HEK293 (cell line): Measurements from ENCODE around the gene IL1RL2.

Experiments
- EGR2 ChIP-seq: fragments of 450-650 bp; formaldehyde crosslinking; IDR thresholded peaks from 2 replicates; pipeline ENCODE4 v1.5.1; 2016; ENCODE audit warnings: low read depth, missing biosample characterization, missing genetic modification characterization
- TCF7L2 ChIP-seq: IDR thresholded peaks from 2 replicates; pipeline ENCODE4 v1.6.1; 2011; ENCODE audit warnings: low read depth, mild to moderate bottlenecking, inconsistent platforms, low read length, moderate library complexity, borderline replicate concordance
- ZNF19 ChIP-seq: fragments of 450-650 bp; formaldehyde crosslinking; IDR thresholded peaks from 2 replicates; pipeline ENCODE4; 2016; ENCODE audit warnings: missing biosample characterization, missing genetic modification characterization, low read depth
- ZNF274 ChIP-seq, 2 experiments: fragments of 200-500 bp in 1 of 2; fragments of 450-650 bp in 1 of 2; sonication (Bioruptor generic) in 1 of 2; formaldehyde crosslinking in 1 of 2; IDR thresholded peaks; 2 replicates each; pipeline versions ENCODE4 v1.5.1 to v1.6.1; 2014 to 2016; ENCODE audit warnings: borderline replicate concordance in 1 of 2, inconsistent platforms in 1 of 2, low read length in 1 of 2, missing biosample characterization in 1 of 2, missing genetic modification characterization in 1 of 2
- ZNF626 ChIP-seq: fragments of 450-650 bp; sonication (Bioruptor Pico); formaldehyde crosslinking; IDR thresholded peaks from 2 replicates; pipeline ENCODE4 v1.5.1; 2018; ENCODE audit warnings: missing biosample characterization, missing genetic modification characterization, inconsistent platforms
- ZNF677 ChIP-seq: fragments of 450-650 bp; IDR thresholded peaks from 2 replicates; pipeline ENCODE4 v1.5.0; 2018; ENCODE audit warnings: missing biosample characterization, mild to moderate bottlenecking, missing genetic modification characterization, moderate library complexity
- ZNF830 ChIP-seq: fragments of 450-650 bp; IDR thresholded peaks from 2 replicates; pipeline ENCODE4 v1.5.0; 2018; ENCODE audit warnings: missing biosample characterization, missing genetic modification characterization, low read depth, mild to moderate bottlenecking, moderate library complexity
- TF ChIP-seq, protein P1 (sequence below): fragments of 450-650 bp; formaldehyde crosslinking; IDR thresholded peaks from 2 replicates; pipeline ENCODE4 v1.5.1; 2016; ENCODE audit warnings: missing biosample characterization, missing genetic modification characterization
- TF ChIP-seq, protein P2 (sequence below): fragments of 450-650 bp; IDR thresholded peaks from 2 replicates; pipeline ENCODE4 v1.5.1; 2018; ENCODE audit warnings: missing biosample characterization, missing genetic modification characterization
- TF ChIP-seq, protein P3 (sequence below): fragments of 450-650 bp; formaldehyde crosslinking; IDR thresholded peaks from 2 replicates; pipeline ENCODE4 v1.5.1; 2016; ENCODE audit warnings: missing biosample characterization, missing genetic modification characterization

DNA sequence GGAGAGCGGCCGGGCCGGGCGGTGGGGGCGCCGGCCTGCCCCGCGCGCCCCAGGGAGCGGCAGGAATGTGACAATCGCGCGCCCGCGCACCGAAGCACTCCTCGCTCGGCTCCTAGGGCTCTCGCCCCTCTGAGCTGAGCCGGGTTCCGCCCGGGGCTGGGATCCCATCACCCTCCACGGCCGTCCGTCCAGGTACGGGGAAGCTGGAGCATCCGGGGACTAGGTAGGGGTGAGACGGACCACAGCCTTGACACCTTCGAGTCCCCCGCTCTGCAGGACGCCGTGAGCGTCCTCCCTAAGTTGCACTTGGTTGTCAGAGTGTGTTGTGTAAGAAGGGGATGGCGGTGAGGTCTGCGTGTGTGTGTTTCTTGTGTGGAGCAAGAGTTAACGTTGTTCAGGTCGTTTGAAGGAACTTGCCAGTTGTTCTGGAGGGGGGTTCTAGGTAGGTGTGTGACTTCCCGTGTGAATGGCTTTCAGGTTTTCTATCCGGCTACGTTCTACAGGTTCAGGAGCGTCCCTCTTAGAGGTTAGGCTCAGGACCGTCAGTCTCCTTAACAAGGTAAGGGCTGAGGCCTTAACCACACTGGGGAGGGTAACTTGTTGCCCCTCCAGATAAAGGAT is 43.9 kb upstream of the IL1RL2 start:
- TF ChIP-seq, protein P1, sequence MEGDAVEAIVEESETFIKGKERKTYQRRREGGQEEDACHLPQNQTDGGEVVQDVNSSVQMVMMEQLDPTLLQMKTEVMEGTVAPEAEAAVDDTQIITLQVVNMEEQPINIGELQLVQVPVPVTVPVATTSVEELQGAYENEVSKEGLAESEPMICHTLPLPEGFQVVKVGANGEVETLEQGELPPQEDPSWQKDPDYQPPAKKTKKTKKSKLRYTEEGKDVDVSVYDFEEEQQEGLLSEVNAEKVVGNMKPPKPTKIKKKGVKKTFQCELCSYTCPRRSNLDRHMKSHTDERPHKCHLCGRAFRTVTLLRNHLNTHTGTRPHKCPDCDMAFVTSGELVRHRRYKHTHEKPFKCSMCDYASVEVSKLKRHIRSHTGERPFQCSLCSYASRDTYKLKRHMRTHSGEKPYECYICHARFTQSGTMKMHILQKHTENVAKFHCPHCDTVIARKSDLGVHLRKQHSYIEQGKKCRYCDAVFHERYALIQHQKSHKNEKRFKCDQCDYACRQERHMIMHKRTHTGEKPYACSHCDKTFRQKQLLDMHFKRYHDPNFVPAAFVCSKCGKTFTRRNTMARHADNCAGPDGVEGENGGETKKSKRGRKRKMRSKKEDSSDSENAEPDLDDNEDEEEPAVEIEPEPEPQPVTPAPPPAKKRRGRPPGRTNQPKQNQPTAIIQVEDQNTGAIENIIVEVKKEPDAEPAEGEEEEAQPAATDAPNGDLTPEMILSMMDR (tag by site-specific recombination), result no peak
- TF ChIP-seq EGR2 (tag by site-specific recombination), result no peak
- no peak for TF ChIP-seq TCF7L2
- no peak for TF ChIP-seq ZNF274 (IDR thresholded peaks at IDR 0.05; ENCODE audit: low read length)
- no peak for TF ChIP-seq ZNF274 (tag by site-specific recombination; IDR thresholded peaks at IDR 0.05; ENCODE audit: borderline replicate concordance)
- TF ChIP-seq ZNF626 (tag by site-specific recombination), result no peak
- TF ChIP-seq, protein P2, sequence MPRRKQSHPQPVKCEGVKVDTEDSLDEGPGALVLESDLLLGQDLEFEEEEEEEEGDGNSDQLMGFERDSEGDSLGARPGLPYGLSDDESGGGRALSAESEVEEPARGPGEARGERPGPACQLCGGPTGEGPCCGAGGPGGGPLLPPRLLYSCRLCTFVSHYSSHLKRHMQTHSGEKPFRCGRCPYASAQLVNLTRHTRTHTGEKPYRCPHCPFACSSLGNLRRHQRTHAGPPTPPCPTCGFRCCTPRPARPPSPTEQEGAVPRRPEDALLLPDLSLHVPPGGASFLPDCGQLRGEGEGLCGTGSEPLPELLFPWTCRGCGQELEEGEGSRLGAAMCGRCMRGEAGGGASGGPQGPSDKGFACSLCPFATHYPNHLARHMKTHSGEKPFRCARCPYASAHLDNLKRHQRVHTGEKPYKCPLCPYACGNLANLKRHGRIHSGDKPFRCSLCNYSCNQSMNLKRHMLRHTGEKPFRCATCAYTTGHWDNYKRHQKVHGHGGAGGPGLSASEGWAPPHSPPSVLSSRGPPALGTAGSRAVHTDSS (tag by site-specific recombination), result no peak
- TF ChIP-seq ZNF677 (tag by site-specific recombination), result no peak
- TF ChIP-seq ZNF830, result no peak
- TF ChIP-seq, protein P3, sequence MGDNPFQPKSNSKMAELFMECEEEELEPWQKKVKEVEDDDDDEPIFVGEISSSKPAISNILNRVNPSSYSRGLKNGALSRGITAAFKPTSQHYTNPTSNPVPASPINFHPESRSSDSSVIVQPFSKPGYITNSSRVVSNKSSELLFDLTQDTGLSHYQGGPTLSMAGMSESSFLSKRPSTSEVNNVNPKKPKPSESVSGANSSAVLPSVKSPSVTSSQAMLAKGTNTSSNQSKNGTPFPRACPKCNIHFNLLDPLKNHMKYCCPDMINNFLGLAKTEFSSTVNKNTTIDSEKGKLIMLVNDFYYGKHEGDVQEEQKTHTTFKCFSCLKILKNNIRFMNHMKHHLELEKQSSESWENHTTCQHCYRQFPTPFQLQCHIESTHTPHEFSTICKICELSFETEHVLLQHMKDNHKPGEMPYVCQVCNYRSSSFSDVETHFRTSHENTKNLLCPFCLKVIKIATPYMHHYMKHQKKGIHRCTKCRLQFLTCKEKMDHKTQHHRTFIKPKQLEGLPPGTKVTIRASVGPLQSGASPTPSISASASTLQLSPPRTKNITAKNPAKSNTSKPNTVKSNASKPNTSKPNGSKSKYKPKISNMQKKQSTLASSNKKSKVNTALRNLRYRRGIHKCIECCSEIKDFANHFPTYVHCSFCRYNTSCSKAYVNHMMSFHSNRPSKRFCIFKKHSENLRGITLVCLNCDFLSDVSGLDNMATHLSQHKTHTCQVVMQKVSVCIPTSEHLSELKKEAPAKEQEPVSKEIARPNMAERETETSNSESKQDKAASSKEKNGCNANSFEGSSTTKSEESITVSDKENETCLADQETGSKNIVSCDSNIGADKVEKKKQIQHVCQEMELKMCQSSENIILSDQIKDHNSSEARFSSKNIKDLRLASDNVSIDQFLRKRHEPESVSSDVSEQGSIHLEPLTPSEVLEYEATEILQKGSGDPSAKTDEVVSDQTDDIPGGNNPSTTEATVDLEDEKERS (tag by site-specific recombination), result no peak
- TF ChIP-seq ZNF19 (tag by site-specific recombination), result no peak
